Activated CD8-positive, alpha-beta memory T cell treated with anti-CD3 and anti-CD28 coated beads, Interleukin-2, amount 50 U/mL, for 1 hour (primary cell): ENCODE data around the gene CIC.
"Not testable (repeated sequence)": the region's sequence is repeated elsewhere in the genome, so short reads cannot be mapped to it uniquely, and the experiment has no call there.

ENCODE experiments used
- DNase-seq: peaks from one replicate; pipeline ENCODE4 v3.0.0-alpha.2; 2020; ENCODE audit errors: extremely low read depth

Gene CIC

GRCh38 chr19:42255766-42256745 is 13.0 kb upstream of the CIC start:
- no peak for DNase-seq

DNA sequence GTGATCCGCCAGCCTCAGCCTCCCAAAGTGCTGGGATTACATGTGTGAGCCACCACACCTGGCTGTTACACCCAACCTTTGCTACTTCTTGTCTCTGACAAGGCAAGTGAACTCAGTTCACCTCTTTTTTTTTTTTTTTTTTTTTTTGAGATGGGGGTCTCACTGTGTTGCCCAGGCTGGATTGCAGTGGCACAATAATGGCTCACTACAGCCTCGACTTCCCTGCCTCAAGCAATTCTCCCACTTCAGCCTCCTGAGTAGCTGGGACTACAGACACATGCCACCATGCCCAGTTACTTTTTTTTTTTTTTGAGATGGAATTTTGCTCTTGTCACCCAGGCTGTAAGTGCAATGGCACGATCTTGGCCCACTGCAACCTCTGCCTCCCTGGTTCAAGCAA is 11.2 kb upstream of the CIC start:
- not testable (repeated sequence) for DNase-seq

DNA sequence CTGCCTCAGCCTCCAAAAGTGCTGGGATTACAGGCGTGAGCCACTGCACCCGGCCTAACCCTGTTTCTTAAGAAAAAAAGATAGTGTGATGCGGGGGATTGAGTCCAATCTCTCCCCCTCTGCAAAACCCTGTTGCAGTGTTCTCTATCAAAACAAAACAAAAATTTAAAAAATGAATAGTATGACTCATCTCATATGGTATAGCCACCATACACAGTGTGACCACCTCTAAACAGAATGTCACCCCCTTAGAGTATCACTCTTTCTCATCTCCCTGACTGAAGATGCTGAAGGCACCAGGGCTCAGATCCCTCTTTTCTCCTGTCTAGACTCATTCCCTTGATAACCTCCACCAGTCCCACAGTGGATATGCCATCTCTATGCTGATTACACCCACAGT is 7.3 kb upstream of the CIC start:
- DNase-seq: no peak

GRCh38 chr19:42266105-42266504 is 2.9 kb upstream of the CIC start:
- DNase-seq: not testable (repeated sequence)

DNA sequence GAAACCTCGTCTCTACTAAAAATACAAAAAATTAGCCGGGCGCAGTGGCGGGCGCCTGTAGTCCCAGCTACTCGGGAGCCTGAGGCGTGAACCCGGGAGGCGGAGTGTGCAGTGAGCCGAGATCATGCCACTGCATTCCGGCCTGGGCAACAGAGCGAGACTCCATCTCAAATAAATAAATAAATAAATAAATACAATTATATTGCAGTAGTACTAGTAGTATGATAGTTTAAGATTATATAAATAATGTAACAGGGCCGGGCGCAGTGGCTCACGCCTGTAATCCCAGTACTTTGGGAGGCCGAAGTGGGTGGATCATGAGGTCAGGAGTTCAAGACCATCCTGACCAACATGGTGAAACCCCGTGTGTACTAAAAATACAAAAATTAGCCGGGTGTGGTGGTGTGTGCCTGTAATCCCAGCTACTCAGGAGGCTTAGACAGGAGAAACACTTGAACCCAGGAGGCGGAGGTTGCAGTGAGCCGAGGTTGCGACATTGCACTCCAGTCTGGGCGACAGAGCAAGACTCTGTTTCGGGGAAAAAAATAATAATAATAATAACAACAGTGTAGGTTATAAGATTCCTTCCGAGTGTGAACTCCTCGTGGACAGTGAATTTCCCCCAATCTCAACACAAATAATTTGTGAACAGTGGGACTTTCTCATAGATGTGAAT is 2.0 kb upstream of the CIC start:
- not testable (repeated sequence) for DNase-seq

- no peak for DNase-seq
Measured at GRCh38 chr19:42267644-42268141, 1.4 kb upstream of the CIC start.

DNA sequence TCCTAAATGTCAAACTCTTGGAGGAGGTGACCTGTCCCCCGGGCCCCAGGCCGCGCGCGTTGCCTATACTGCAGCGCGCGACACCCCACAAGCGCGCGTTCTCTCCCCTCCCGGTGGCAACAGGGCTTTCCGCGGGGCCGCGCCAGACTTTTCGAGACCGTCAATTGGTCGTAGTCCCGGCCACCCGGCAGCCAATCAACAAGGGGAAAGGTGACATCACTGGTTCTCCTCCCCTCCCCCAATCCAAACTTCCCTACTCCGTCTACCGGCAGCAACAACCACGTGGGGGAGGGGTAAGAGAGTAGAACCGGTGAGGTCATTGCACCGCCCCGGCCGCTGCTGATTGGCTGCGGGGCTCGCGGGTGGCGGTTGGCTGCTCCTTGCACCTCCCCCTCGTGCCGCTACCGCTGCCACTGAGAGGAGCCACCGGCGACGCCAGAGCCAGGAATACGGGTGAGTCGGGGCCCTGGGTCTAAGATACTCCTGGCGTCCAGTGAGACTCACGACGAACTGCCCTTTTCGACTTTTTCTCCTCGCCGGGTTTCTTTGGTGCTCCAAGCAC is 829 bp upstream of the CIC start:
- DNase-seq: peak; percentile 99

GRCh38 chr19:42269478-42270345 is 660 bp downstream of the CIC start:
- no peak for DNase-seq

- DNase-seq: peak; percentile 60
Measured at GRCh38 chr19:42270346-42271044, 1.4 kb downstream of the CIC start.

- DNase-seq: no peak
Measured at GRCh38 chr19:42271045-42271419, 2.0 kb downstream of the CIC start.

DNA sequence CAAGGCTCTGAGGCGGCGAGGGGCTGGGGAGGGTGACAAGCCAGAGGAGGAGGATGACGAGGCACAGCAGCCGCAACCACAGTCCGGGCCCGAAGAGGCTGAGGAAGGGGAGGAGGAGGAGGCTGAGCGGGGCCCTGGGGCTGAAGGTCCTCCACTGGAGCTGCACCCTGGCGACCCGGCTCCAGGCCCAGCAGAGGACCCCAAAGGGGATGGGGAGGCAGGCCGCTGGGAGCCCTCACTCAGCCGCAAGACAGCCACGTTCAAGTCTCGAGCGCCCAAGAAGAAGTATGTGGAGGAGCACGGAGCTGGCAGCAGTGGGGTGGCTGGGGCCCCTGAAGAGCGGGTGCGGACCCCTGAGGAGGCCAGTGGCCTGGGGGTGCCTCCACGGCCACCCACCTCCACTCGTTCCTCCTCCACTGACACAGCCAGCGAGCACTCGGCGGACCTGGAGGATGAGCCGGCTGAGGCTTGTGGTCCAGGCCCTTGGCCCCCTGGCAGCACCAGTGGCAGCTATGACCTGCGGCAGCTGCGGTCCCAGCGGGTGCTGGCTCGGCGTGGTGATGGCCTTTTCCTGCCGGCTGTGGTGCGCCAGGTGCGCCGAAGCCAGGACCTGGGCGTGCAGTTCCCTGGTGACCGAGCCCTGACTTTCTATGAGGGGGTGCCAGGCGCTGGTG is 2.9 kb downstream of the CIC start:
- no peak for DNase-seq

GRCh38 chr19:42272535-42272897 is 3.5 kb downstream of the CIC start:
- DNase-seq: no peak

DNA sequence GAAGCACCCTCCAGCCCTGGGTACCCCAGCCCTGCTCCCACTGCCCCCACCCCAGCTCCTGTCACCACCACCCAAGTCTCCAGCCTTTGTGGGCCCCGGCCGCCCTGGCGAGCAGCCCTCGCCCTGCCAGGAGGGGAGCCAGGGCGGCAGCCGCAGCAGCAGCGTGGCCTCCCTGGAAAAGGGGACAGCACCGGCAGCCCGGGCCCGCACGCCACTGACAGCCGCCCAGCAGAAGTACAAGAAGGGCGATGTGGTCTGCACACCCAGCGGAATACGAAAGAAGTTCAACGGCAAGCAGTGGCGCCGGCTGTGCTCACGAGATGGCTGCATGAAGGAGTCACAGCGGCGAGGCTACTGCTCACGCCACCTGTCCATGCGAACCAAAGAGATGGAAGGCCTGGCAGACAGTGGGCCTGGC is 3.9 kb downstream of the CIC start:
- DNase-seq: no peak

GRCh38 chr19:42273407-42274064 is 4.5 kb downstream of the CIC start:
- DNase-seq: no peak

DNA sequence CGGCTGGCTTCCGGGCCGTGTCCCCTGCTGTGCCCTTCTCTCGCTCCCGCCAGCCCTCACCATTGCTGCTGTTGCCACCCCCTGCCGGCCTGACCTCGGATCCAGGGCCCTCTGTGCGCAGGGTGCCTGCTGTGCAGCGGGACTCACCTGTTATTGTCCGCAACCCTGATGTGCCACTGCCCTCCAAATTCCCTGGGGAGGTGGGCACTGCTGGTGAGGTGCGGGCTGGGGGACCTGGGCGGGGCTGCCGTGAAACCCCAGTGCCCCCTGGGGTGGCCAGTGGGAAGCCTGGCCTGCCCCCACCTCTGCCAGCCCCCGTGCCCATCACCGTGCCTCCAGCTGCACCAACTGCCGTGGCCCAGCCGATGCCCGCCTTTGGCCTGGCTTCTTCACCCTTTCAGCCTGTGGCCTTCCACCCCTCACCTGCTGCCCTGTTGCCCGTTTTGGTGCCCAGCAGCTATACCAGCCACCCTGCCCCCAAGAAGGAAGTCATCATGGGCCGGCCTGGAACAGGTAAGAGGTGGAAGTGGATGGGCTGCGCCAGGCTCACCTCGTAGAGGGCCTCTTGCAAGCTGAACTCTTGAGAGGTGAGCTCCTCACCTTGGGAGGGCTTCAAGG is 5.1 kb downstream of the CIC start:
- no peak for DNase-seq

- DNase-seq: no peak
Measured at GRCh38 chr19:42275103-42275502, 6.1 kb downstream of the CIC start.

DNA sequence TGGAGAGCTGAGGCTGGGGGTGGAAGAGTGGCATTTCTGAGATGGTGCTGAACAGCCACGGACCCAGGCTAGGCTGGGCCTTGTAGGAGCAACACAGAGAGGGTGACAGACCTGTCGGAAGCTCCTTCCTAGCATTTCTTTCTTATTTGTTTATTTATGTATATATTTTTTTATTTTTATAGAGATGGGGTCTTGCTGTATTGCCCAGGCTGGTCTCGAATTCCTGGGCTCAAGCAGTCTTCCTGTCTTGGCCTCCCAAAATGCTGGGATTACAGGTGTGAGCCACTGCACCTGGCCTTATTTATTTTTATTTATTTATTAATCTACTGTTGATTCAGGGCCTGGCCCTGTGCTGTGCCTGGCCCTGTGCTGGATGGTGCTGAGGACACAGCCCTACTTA is 6.5 kb downstream of the CIC start:
- no peak for DNase-seq

GRCh38 chr19:42276284-42276683 is 7.2 kb downstream of the CIC start:
- DNase-seq: no peak

- no peak for DNase-seq
Measured at GRCh38 chr19:42276821-42277220, 7.8 kb downstream of the CIC start.
